NB4 (cell line): Measurements from ENCODE around the gene MEF2D.

ENCODE experiments used
- DNase-seq: peaks from one replicate; pipeline ENCODE4 v3.0.0; 2010; ENCODE audit warnings: low read depth
- H3K4me3 ChIP-seq: one replicate; pipeline ENCODE4 v1.5.1; 2011; ENCODE audit warnings: mild to moderate bottlenecking, low read depth, low read length, moderate library complexity
- MAX ChIP-seq: IDR thresholded peaks from 2 replicates; pipeline ENCODE4 v1.6.1; 2011; ENCODE audit warnings: low read depth, low read length
- MYC ChIP-seq: IDR thresholded peaks from 2 replicates; pipeline ENCODE4 v1.6.1; 2011; ENCODE audit warnings: low read depth, low read length
- POLR2A ChIP-seq: IDR thresholded peaks from 2 replicates; pipeline ENCODE4 v1.6.1; 2011; ENCODE audit warnings: mild to moderate bottlenecking; ENCODE audit not compliant: insufficient read length; ENCODE audit errors: extremely low read depth
- TF ChIP-seq, protein P1 (sequence below): IDR thresholded peaks from one replicate; pipeline ENCODE4 v1.5.1; 2012; ENCODE audit warnings: low read depth, low read length

The MEF2D gene

DNA sequence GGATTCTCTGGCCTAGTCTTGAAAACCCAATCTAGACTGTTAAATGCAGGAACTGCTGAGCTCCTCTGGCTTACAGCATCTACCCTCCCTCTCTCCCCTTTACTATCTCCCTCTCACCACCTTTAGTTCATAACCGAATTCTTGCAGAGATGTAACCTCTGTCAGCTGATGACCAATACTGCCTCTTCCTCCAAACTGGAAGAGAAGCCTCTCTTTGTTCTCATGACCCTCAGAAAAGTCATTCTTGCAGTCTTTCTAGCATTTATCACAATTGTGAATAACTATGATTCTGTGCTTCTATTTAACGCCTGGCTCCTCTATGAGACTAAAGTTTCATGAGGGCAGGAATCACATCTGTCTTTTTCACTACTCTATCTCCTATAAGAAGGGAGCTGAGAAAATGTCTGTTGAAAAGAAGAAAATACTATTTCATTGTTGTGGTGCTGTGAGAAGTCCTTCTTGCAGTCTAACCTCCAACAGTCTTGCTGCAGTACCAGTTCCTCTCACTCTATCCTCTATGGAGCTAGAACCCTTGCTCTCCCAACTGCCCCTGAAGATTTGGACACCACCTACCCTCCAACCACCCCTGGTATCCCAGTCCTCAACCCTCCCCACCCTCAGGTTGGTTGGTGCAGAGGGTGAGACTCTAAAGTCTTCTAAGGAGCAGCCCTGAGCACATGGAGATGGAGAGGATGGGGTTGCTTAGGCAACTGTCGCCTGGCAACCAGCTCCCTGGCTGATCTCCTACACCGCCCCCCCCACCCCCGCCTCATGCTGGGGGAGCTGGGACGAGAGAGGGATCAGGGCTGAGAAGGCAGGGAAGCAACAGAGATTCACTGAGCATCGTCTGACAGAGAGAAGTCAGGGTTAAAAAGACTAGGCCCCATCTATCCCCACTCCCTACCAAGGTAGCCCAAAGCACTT lies 13.9 kb downstream of the MEF2D start:
- TF ChIP-seq POLR2A (no peak), MYC (no peak), MAX (no peak)
- TF ChIP-seq, protein P1, sequence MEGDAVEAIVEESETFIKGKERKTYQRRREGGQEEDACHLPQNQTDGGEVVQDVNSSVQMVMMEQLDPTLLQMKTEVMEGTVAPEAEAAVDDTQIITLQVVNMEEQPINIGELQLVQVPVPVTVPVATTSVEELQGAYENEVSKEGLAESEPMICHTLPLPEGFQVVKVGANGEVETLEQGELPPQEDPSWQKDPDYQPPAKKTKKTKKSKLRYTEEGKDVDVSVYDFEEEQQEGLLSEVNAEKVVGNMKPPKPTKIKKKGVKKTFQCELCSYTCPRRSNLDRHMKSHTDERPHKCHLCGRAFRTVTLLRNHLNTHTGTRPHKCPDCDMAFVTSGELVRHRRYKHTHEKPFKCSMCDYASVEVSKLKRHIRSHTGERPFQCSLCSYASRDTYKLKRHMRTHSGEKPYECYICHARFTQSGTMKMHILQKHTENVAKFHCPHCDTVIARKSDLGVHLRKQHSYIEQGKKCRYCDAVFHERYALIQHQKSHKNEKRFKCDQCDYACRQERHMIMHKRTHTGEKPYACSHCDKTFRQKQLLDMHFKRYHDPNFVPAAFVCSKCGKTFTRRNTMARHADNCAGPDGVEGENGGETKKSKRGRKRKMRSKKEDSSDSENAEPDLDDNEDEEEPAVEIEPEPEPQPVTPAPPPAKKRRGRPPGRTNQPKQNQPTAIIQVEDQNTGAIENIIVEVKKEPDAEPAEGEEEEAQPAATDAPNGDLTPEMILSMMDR, result no peak

GRCh38 chr1:156485984-156486383 lies 14.6 kb downstream of the MEF2D start:
- no peak for TF ChIP-seq MYC
- TF ChIP-seq, protein P1, result no peak
- no peak for TF ChIP-seq POLR2A
- no peak for TF ChIP-seq MAX
- no peak overlapping the region for H3K4me3 ChIP-seq
- DNase-seq, result no peak

More for the DNA sequence above, 13.9 kb downstream of the MEF2D start:
- no peak for DNase-seq
- H3K4me3 ChIP-seq, result no peak overlapping the region

- no peak for TF ChIP-seq MYC
- TF ChIP-seq, protein P1, result no peak
- TF ChIP-seq MAX, result no peak
- no peak for TF ChIP-seq POLR2A
- H3K4me3 ChIP-seq, result no peak overlapping the region
- no peak for DNase-seq
Observed at GRCh38 chr1:156484480-156485058, 16.0 kb downstream of the MEF2D start.

GRCh38 chr1:156483397-156483796 lies 17.2 kb downstream of the MEF2D start:
- TF ChIP-seq, protein P1, result no peak
- TF ChIP-seq POLR2A (no peak), MAX (no peak), MYC (no peak)
- H3K4me3 ChIP-seq, result no peak overlapping the region
- no peak for DNase-seq

DNA sequence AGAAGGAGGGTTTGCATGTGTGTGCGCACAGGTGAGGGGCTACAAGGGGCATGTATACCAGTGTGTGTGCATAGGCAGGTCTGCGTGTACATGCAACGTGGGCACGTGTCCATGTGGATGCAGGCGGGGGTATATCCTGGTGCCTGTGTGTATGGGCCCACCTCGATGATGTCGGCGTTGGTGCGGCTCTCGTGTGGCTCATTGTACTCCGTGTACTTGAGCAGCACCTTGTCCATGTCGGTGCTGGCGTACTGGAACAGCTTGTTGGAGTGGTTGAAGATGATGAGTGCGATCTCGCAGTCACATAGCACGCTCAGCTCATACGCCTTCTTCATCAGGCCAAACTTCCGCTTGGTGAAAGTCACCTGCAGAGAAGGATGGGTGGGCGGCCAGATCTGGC lies 18.3 kb downstream of the MEF2D start:
- no peak for TF ChIP-seq MAX
- TF ChIP-seq POLR2A, result no peak
- TF ChIP-seq, protein P1, result no peak
- no peak for TF ChIP-seq MYC
- no peak overlapping the region for H3K4me3 ChIP-seq
- DNase-seq, result no peak
